HG02571 (cell line): ENCODE data around the gene MCOLN2.
"Not testable (repeated sequence)": the region's sequence is repeated elsewhere in the genome, so short reads cannot be mapped to it uniquely, and the experiment has no call there.

Source experiments
- ATAC-seq: cut with Tn5 transposase; IDR thresholded peaks from one replicate; pipeline ENCODE4 v1.9.1; 2021; ENCODE audit warnings: mild to moderate bottlenecking, moderate library complexity; ENCODE audit not compliant: unreplicated experiment

MCOLN2 gene

GRCh38 chr1:84902727-84903126 lies 94.2 kb downstream of the MCOLN2 start:
- ATAC-seq, result not testable (repeated sequence)

GRCh38 chr1:84899969-84900368 lies 96.9 kb downstream of the MCOLN2 start:
- no peak for ATAC-seq

DNA sequence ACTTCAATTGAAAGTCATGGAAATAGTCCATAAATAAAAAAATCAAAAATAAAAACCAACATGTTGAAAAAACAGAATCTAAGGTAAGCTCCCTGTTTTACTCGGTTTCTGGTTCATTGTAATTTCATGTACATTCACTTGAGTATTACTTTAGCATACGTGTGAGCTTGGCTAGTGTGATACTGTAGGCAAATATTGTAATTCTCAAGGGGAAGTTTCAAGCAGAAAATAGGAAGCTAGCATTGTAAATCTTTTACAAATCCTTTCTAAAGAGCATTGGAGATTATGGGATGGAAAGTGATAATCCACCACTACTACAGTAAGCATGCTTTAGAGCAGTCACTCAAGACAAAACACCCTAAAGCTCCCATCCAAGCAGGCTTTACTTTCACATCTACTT lies 100.6 kb downstream of the MCOLN2 start:
- ATAC-seq, result no peak

DNA sequence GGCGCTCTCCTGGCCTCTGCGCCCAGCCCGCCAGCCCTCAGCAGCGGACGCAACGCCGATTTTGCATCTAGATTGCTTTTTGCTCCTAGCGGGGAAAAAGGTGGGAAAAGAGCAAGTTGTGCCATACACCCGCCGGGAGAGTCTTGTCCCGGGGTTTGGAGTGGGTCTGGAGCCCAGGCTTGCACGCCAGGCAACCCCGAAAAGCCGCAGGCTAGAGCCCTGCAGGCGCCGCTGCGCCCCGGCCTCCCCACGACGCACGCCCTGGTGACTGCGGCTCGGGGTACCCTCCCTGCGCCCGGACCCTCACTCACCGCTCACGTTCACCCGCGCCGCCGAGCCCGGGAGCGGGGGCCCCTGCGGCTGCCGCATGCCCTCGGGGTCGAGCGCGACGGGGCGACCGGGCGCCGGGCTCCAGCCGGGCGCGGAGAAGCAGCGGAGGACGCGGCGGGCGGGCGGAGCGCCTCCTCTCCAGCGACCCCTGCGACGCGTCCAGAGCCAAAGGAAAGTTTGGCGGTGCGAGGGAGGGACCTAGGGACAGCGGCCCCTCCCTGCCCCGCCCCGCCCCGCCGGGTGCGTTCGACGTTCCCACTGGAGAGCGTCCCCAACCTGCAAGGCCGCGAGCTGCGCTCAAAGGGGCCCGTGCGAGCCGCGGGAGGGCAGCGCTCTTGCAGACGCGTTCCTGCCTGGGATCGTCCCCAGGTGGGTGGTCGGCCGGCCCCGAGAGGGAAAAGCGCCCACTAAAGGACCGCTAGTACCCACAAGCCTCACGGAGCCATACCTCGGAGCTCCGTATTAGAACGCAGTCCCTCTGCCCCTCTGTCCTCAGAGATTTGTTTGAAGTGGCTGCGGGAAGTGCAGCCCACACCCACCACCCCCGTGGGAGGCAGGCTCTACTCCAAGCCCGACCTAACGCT lies 104.0 kb downstream of the MCOLN2 start, which contains the start of gene LPAR3:
TSS of gene LPAR3 (minus strand) at position 502 of the 914 bp plus-strand sequence. CDS start 27,086 bp downstream, outside the sequence.
- no peak for ATAC-seq

DNA sequence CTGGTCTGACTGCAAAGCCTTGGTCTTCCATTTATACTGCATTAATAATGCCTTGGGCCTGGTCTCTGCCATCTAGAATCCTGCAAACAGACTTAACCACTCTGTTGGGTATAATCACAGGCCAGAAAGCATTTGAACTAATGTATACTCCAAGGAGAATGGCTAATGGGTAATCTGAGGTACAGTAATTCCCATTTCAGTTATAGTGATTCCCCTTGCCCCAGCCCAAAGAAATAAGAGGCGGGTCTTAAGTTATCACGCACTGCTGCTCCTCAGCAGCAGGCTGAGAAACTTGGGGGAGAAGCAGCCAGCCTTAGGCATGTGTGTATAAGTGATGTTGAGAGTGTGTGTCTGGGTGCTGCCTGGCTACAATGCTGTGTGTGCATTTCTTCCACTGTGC lies 106.3 kb downstream of the MCOLN2 start:
- ATAC-seq, result no peak

- ATAC-seq, result no peak
Observed at GRCh38 chr1:84889437-84889836, 107.5 kb downstream of the MCOLN2 start.

GRCh38 chr1:84888753-84889152 lies 108.2 kb downstream of the MCOLN2 start:
- ATAC-seq, result no peak

DNA sequence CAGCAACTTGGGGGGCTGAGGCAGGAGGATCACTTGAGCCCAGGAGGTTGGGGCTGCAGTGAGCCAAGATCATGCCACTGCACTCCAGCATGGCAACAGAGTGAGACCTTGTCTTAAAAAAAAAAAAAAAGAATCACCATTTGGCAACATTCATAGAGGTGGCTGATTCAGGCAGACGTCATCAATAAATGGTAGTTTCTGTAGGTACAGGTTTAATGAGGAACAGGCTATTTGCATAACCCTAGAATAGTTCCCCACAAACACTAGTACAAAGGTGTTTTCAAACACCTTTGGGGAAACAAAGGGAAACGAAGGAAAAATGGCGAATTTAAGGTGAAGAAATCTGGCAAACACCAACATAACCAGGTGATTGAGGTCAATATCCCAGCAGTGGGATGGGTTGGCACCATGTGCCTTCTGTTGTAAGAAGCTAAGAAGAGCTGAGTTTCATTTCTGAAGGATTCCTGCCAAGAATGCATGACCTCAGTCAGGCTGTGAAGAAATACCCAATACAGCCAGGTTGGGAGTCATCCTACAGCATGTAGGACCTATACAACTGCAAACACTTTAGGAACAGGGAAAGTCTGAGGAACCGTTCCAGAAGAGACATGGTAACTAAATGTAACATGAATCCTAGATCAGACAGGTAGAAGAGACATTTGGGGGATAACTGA lies 109.5 kb downstream of the MCOLN2 start:
- no peak for ATAC-seq

GRCh38 chr1:84885469-84885868 lies 111.4 kb downstream of the MCOLN2 start:
- no peak for ATAC-seq

DNA sequence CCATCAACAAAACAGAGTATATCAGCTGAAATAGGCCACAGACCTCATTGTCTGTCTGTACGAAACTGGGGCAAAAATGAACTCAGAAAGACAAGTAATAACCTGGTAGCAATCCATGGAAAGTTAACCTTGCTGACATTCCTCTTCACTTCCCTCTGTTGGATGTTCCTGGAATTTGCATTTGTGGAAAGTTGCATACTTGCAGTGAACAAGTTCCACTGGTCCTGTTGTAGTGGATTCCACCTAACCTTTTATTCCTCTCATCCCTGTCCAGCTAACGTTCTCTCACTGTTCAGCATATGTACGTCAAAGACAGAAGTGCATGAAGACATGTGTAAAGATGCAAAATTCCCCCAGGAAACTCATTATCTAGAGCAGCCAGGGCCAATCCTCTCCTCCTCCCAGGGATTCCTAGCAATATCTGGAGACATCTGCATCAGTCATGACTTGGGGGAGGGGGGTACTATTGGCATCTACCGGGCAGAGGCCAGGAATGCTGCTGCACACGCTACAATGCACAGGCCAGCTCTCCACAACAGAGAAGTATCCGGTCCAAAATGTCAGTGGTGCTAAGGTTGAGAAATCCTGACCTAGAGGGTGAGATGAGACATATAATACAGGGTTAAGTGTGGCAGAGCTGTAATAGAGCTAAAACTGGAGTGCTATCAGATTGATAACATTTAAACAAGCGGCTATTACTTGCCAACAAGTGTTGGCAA lies 112.1 kb downstream of the MCOLN2 start:
- ATAC-seq, result no peak

DNA sequence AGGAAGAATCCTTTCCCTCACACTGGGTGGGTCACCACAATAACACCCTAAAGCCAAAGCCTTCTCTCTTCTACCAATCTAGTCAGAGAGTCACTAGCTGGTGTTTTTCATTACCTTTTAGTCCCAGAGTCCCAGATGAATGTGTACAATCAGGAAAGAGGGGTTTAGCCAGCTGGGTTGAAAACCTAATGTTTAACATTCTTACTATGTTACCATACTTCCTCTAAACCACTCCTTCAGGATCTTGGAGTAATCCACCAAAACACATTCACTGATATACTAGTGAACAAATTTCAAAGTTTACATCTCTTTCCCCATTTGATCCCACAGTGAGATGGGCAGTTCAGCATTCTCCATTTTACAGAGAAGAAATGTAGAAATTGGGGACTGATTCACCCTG lies 113.6 kb downstream of the MCOLN2 start:
- ATAC-seq, result no peak

DNA sequence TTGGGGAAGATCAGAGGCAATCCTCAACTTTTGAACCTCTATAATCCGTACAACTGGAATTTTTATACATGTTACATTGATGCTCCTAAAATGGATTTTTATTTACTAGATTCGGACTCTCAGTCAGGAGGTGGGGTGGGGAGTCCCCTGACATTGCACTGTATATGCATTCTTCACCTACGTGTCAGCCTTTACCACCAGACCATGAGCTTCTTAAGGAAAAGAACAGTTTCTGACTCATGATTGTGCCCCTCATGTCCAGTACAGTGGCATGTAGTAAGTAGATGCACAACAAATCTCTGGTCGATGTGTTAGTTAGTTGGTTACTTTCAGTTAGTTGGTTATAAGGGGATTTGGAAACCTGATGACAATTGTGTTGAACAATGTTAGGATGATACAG lies 119.3 kb downstream of the MCOLN2 start:
- no peak for ATAC-seq

DNA sequence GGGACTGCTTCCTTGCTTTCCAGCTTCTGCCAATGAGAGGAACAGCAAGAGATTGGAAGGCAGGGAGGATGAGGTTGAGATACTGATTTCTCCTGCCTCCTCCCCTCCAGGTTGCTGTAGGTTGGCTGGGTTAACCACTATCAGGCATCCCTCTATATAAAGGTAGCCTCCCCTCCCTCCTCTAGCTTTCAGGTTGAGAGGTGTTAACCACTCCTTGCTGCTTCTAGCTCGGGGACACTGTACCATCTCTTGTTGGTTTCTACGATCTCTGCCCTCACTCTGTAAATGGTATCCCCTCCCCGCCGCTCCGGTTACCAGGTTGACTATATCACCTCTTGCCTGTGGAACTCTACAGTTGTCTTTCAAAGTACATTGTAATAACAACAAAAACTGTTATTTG lies 120.6 kb downstream of the MCOLN2 start:
- no peak for ATAC-seq
